Prostate gland (tissue), 2 donors: Measurements from ENCODE around the gene GRPEL1. TPM values are rescaled to one million over a fixed set of nuclear protein-coding genes. Genes with fewer than 3 reads are reported as not detected.
"Not testable (repeated sequence)": the region's sequence is repeated elsewhere in the genome, so short reads cannot be mapped to it uniquely, and the experiment has no call there.

Experiments
- DNase-seq: peaks from one replicate; pipeline ENCODE4 v3.0.0-alpha.2; 2019; ENCODE audit warnings: low spot score
- H3K27ac ChIP-seq, 2 donors: fragments of 200-600 bp; sonication (generic); 2 replicates each; pipeline ENCODE4 v1.5.1; 2017 to 2019
- H3K27me3 ChIP-seq: fragments of 200-600 bp; sonication (generic); replicated peaks from 2 replicates; pipeline ENCODE4 v1.5.1; 2019; ENCODE audit not compliant: insufficient read depth
- H3K36me3 ChIP-seq, 2 donors: fragments of 200-600 bp; sonication (generic); 1 replicate in 1 of 2; 2 replicates in 1 of 2; pipeline versions ENCODE4 v1.5.1 to v1.8.1; 2017 to 2019
- H3K4me1 ChIP-seq: fragments of 200-600 bp; sonication (generic); replicated peaks from 2 replicates; pipeline ENCODE4 v1.5.1; 2019
- H3K4me3 ChIP-seq, 2 donors: fragments of 200-600 bp; sonication (generic); 2 replicates each; pipeline ENCODE4 v1.5.1; 2017 to 2019
- H3K9me3 ChIP-seq: fragments of 200-600 bp; sonication (generic); 2 replicates; pipeline ENCODE4 v1.5.1; 2017
- CTCF ChIP-seq, 4 experiments: fragments of 200-600 bp in 2 of 4; fragments of 450-650 bp in 2 of 4; sonication (generic) in 2 of 4; IDR thresholded peaks; 1 replicate in 3 of 4; 2 replicates in 1 of 4; pipeline ENCODE4 v1.5.1; 2016 to 2019; ENCODE audit warnings: antibody characterized with exemption in 4 of 4, mild to moderate bottlenecking in 2 of 4, moderate library complexity in 2 of 4
- POLR2A ChIP-seq: fragments of 450-650 bp; IDR thresholded peaks from one replicate; pipeline ENCODE4 v1.6.1; 2016; ENCODE audit warnings: antibody characterized with exemption, mild to moderate bottlenecking
- POLR2AphosphoS5 ChIP-seq: sonication (generic); formaldehyde crosslinking; IDR thresholded peaks from one replicate; pipeline ENCODE4 v1.6.1; 2017; ENCODE audit warnings: antibody characterized with exemption
- WGBS: methylation state at CpG from one replicate; pipeline ENCODE4 v1.1.5; 2018; 5-methylcytosine and 5-hydroxymethylcytosine counted together
- intact Hi-C: fragments of 100-400 bp; cut with DNase I; formaldehyde crosslinking; loops from one replicate; pipeline ENCODE4 v1.14.2; 2022
- total RNA-seq, 2 donors: library from RNA; depleted of rRNA; stranded (reverse); fragments of >200 nt; gene quantifications; one replicate each; pipeline ENCODE4 v1.1.0, GENCODE V29; 2016

GRPEL1 gene
- total RNA-seq, 2 donors from 2014 or later: 12.8 to 25.6 TPM

- Histone ChIP-seq H3K36me3 (no peaks in the 10 kb centered on the region), H3K4me1 (peaks cover 2% of the 10 kb centered on the region), H3K4me3 (peak overlapping the region; percentile 42 to 47), H3K27ac (peak overlapping the region; percentile 68 to 75), H3K9me3 (no peaks in the 10 kb centered on the region), H3K27me3 (no peaks in the 10 kb centered on the region)
- under 1% methylated on average over 28 of the region's 35 CpGs for WGBS
- intact Hi-C loops: loop anchor here (1.0 to 10.0 kb wide), 2 partner anchors 35 to 192 kb away; partner anchors contain the start of gene GRPEL1
- DNase-seq: peak; percentile 86
- TF ChIP-seq POLR2A (peak; percentile 60), CTCF (IDR thresholded peaks at IDR 0.05) (no peak), POLR2AphosphoS5 (peak; percentile 54)
Measured at GRCh38 chr4:7103031-7103606, 35.3 kb upstream of the GRPEL1 start.

- H3K4me3 ChIP-seq: peak overlapping the region; percentile 42 to 47
- not testable (repeated sequence) for H3K4me1 ChIP-seq, H3K9me3 ChIP-seq, DNase-seq, H3K36me3 ChIP-seq, H3K27me3 ChIP-seq
- 77% methylated on average over 12 of the region's 12 CpGs for WGBS
- H3K27ac ChIP-seq: peak overlapping the region; percentile 68 to 75
- intact Hi-C loops: loop anchor here (10.0 kb wide), 1 partner anchor 192 kb away; no protein-coding TSS in a partner anchor
Measured at GRCh38 chr4:7102516-7102909, 34.6 kb upstream of the GRPEL1 start.

GRCh38 chr4:7101692-7102515 lies 34.0 kb upstream of the GRPEL1 start:
- Histone ChIP-seq H3K4me3 (no peak overlapping the region), H3K36me3 (no peaks in the 10 kb centered on the region), H3K4me1 (peaks cover 2% of the 10 kb centered on the region), H3K9me3 (no peaks in the 10 kb centered on the region), H3K27me3 (no peaks in the 10 kb centered on the region), H3K27ac (peak overlapping the region in 1 of 2 donors; percentile 75)
- DNase-seq: peak; percentile 48
- 24% methylated on average over 23 of the region's 24 CpGs for WGBS
- TF ChIP-seq POLR2A: no peak
- TF ChIP-seq CTCF (IDR thresholded peaks at IDR 0.05): peak; percentile 28 to 64 (median 48)
- intact Hi-C loops: loop anchor here (10.0 kb wide), 1 partner anchor 193 kb away; no protein-coding TSS in a partner anchor

- no peak for DNase-seq
- no peaks in the 10 kb centered on the region for H3K36me3 ChIP-seq
Measured at GRCh38 chr4:7096236-7096635, 28.4 kb upstream of the GRPEL1 start.

More at GRCh38 chr4:7096236-7096635, 28.4 kb upstream of the GRPEL1 start:
- Histone ChIP-seq H3K4me1 (no peaks in the 10 kb centered on the region), H3K27me3 (no peaks in the 10 kb centered on the region), H3K9me3 (no peaks in the 10 kb centered on the region), H3K27ac (no peak overlapping the region), H3K4me3 (no peak overlapping the region)
- intact Hi-C loops: no loop called here
- TF ChIP-seq POLR2A: no peak
- no peak for TF ChIP-seq CTCF (IDR thresholded peaks at IDR 0.05)
- TF ChIP-seq POLR2AphosphoS5: no peak
- 70% methylated on average over 7 of the region's 7 CpGs for WGBS
